ENCODE measurements around the gene RAPGEF5. TPM values are rescaled to one million over a fixed set of nuclear protein-coding genes. Genes with fewer than 3 reads are reported as not detected.

Gene RAPGEF5
- total and polyA plus RNA-seq, 2 experiments from 2014 or later, result 0.21 TPM; not detected in 1

DNA sequence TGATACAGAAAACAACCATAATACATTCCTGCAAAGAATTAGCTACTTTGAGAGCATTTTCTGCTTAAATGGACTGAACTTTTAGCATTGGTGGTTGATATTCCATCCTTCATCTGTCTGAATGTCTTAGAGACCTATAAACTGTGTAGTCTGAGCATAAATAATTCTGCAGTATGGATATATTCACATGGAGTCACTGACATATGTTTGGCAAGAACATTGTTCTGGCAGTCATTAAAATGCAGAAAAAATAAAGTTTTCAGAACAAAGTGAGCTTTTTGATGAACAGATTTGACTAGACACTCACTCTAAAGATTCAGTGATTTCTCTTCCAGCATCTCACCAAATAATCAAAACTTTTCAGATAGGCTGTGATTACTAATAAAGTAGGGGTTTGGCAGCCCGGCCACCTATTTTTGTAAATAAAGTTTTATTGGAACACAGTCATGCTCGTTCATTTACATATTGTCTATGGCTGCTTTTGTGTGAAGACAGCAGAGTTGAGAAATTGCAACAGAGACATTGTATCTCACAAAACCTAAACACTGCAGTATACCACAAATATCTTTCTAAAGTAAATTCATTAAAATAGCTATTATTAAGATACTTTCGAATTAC is 44.1 kb upstream of the RAPGEF5 start:
- H3K36me3 ChIP-seq, result no peaks in the 10 kb centered on the region
- H3K4me3 ChIP-seq, result no peak overlapping the region
- no peak for DNase-seq (ENCODE audit: low read depth in 1 of 2, low spot score in 1 of 2)
- H3K27ac ChIP-seq, result no peak overlapping the region
- no peaks in the 10 kb centered on the region for H3K4me1 ChIP-seq (ENCODE audit: low read depth)
- H3K9me3 ChIP-seq (ENCODE audit: low read depth), result no peaks in the 10 kb centered on the region
- TF ChIP-seq CTCF (IDR thresholded peaks at IDR 0.05; ENCODE audit: low read depth, low read length), result no peak
- no peaks in the 10 kb centered on the region for H3K27me3 ChIP-seq

DNA sequence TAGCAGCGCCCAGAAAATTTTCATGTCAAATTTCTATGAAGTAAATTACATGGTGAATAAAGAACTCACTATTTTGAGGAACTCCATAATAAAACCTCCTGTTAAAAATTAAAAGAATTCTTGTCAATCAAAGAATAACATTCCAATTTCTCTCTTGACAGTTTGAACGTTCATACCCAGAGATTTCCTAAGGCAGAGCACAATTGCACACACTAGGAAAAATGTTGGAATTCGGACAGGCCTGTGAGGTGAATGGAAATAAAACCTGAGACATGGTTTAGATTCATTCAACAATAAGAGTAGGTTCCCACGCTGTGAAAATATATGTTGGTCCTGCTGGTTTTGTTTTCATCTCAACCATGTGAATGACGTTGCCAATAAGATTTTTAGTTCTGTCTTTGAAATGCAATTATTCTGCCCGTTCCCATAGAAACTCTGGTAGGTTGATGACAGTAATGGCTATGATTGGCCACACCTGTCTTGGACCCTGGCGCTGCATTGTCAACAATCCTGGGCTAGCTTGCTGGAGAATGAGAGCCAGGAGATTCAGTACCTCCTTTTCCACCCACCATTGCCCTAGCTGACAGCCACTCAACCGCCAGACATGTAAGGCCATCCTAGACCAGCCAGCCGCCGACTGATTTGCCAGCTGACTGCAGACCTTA is 43.3 kb upstream of the RAPGEF5 start:
- no peaks in the 10 kb centered on the region for H3K27me3 ChIP-seq
- DNase-seq (ENCODE audit: low read depth in 1 of 2, low spot score in 1 of 2), result no peak
- no peaks in the 10 kb centered on the region for H3K4me1 ChIP-seq (ENCODE audit: low read depth)
- H3K36me3 ChIP-seq, result no peaks in the 10 kb centered on the region
- no peak overlapping the region for H3K27ac ChIP-seq
- no peak for TF ChIP-seq CTCF (IDR thresholded peaks at IDR 0.05; ENCODE audit: low read depth, low read length)
- no peaks in the 10 kb centered on the region for H3K9me3 ChIP-seq (ENCODE audit: low read depth)
- no peak overlapping the region for H3K4me3 ChIP-seq

- no peak for TF ChIP-seq CTCF (IDR thresholded peaks at IDR 0.05; ENCODE audit: low read depth, low read length)
- H3K4me3 ChIP-seq, result no peak overlapping the region
- no peak for DNase-seq (ENCODE audit: low read depth in 1 of 2, low spot score in 1 of 2)
Measured at GRCh38 chr7:22399546-22399945, 42.6 kb upstream of the RAPGEF5 start.

GRCh38 chr7:22399091-22399490 is 42.1 kb upstream of the RAPGEF5 start:
- H3K4me1 ChIP-seq (ENCODE audit: low read depth), result no peaks in the 10 kb centered on the region
- no peaks in the 10 kb centered on the region for H3K36me3 ChIP-seq
- no peak for TF ChIP-seq CTCF (IDR thresholded peaks at IDR 0.05; ENCODE audit: low read depth, low read length)
- H3K27ac ChIP-seq, result no peak overlapping the region
- H3K4me3 ChIP-seq, result no peak overlapping the region
- no peaks in the 10 kb centered on the region for H3K27me3 ChIP-seq
- no peaks in the 10 kb centered on the region for H3K9me3 ChIP-seq (ENCODE audit: low read depth)
- no peak for DNase-seq (ENCODE audit: low read depth in 1 of 2, low spot score in 1 of 2)

More at GRCh38 chr7:22399546-22399945, 42.6 kb upstream of the RAPGEF5 start:
- no peaks in the 10 kb centered on the region for H3K9me3 ChIP-seq (ENCODE audit: low read depth)
- no peak overlapping the region for H3K27ac ChIP-seq
- no peaks in the 10 kb centered on the region for H3K4me1 ChIP-seq (ENCODE audit: low read depth)
- no peaks in the 10 kb centered on the region for H3K36me3 ChIP-seq
- no peaks in the 10 kb centered on the region for H3K27me3 ChIP-seq

GRCh38 chr7:22397981-22398380 is 41.0 kb upstream of the RAPGEF5 start:
- no peak for TF ChIP-seq CTCF (IDR thresholded peaks at IDR 0.05; ENCODE audit: low read depth, low read length)
- Histone ChIP-seq H3K27me3 (no peaks in the 10 kb centered on the region), H3K36me3 (no peaks in the 10 kb centered on the region), H3K9me3 (ENCODE audit: low read depth) (no peaks in the 10 kb centered on the region), H3K4me1 (ENCODE audit: low read depth) (no peaks in the 10 kb centered on the region), H3K27ac (no peak overlapping the region), H3K4me3 (no peak overlapping the region)
- DNase-seq (ENCODE audit: low read depth in 1 of 2, low spot score in 1 of 2), result no peak

Data from cardiac muscle cell (in vitro differentiated cells and primary cell).